Endometrial microvascular endothelial cells (primary cell): Measurements from ENCODE around the gene TXNDC2. TPM values are rescaled to one million over a fixed set of nuclear protein-coding genes. Genes with fewer than 3 reads are reported as not detected.

Source experiments
- in situ Hi-C: cut with HindIII; loops from 2 replicates; pipeline ENCODE4 v1.10.0; 2017; ENCODE audit warnings: low sequenced_read_pairs, low pct_unique_long_range_greater_than_20kb; ENCODE audit errors: inconsistent ontology term
- total RNA-seq: library from RNA; depleted of rRNA; stranded (reverse); fragments of >200 nt; gene quantifications from one replicate; pipeline ENCODE4 v1.2.3, GENCODE V29; 2015; ENCODE audit errors: inconsistent ontology term

TXNDC2 gene
- total RNA-seq, 1 donor from 2014 or later: not detected

GRCh38 chr18:9924371-9924943 lies 38.7 kb downstream of the TXNDC2 start:
- in situ Hi-C loops: no loop called here

GRCh38 chr18:9925369-9925768 lies 39.6 kb downstream of the TXNDC2 start:
- in situ Hi-C loops: no loop called here

- in situ Hi-C loops: no loop called here
Measured at GRCh38 chr18:9925795-9926194, 40.0 kb downstream of the TXNDC2 start.

GRCh38 chr18:9926223-9926894 lies 40.6 kb downstream of the TXNDC2 start:
- in situ Hi-C loops: no loop called here

- in situ Hi-C loops: no loop called here
Measured at GRCh38 chr18:9926977-9927376, 41.2 kb downstream of the TXNDC2 start.

GRCh38 chr18:9927392-9928063 lies 41.8 kb downstream of the TXNDC2 start:
- in situ Hi-C loops: no loop called here

GRCh38 chr18:9928646-9929259 lies 43.0 kb downstream of the TXNDC2 start:
- in situ Hi-C loops: no loop called here

- in situ Hi-C loops: no loop called here
Measured at GRCh38 chr18:9930299-9930884, 44.6 kb downstream of the TXNDC2 start.

GRCh38 chr18:9931146-9931545 lies 45.4 kb downstream of the TXNDC2 start:
- in situ Hi-C loops: no loop called here

GRCh38 chr18:9931678-9932077 lies 45.9 kb downstream of the TXNDC2 start:
- in situ Hi-C loops: no loop called here

- in situ Hi-C loops: no loop called here
Measured at GRCh38 chr18:9933865-9934264, 48.1 kb downstream of the TXNDC2 start.

- in situ Hi-C loops: no loop called here
Measured at GRCh38 chr18:9934274-9934673, 48.5 kb downstream of the TXNDC2 start.

Other genes starting within 250 kb of the TXNDC2 start
- 17.2 TPM for gene RAB31, start 177.7 kb upstream of the TXNDC2 start, total RNA-seq
- gene VAPA, start 28.0 kb downstream of the TXNDC2 start, total RNA-seq: 218 TPM